ENCODE data around the gene C1QTNF3.

The C1QTNF3 gene

DNA sequence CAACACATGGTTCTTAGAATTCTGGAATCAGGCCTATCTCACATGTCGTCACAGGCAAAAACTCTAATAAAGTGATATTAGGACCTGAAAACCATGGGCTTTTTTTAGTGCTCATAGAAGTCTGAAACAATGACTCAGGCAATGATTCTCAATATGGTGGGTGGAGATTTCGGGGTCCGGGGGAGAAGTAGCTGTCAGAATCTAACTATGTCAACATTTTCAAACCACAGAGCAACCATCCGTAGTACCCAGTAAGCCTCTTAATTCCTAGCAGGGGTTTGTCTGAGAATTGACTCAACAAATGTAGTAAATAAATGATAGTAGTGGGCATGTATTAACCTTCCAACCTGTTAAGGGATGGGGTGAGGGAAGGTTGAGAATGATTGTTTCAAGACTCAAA is 37.8 kb downstream of the C1QTNF3 start:
- no peak overlapping the region for H3K4me3 ChIP-seq (ENCODE audit: low read length)
- no peaks in the 10 kb centered on the region for H3K36me3 ChIP-seq (ENCODE audit: control insufficient read depth, low read length)
- H4K20me1 ChIP-seq (ENCODE audit: control insufficient read depth, insufficient read depth, low read depth, low read length), result no peaks in the 10 kb centered on the region
- H3K79me2 ChIP-seq (ENCODE audit: control insufficient read depth, low read length), result no peaks in the 10 kb centered on the region
- H3K27me3 ChIP-seq (ENCODE audit: control insufficient read depth, low read length), result no peaks in the 10 kb centered on the region
- TF ChIP-seq, protein P1, sequence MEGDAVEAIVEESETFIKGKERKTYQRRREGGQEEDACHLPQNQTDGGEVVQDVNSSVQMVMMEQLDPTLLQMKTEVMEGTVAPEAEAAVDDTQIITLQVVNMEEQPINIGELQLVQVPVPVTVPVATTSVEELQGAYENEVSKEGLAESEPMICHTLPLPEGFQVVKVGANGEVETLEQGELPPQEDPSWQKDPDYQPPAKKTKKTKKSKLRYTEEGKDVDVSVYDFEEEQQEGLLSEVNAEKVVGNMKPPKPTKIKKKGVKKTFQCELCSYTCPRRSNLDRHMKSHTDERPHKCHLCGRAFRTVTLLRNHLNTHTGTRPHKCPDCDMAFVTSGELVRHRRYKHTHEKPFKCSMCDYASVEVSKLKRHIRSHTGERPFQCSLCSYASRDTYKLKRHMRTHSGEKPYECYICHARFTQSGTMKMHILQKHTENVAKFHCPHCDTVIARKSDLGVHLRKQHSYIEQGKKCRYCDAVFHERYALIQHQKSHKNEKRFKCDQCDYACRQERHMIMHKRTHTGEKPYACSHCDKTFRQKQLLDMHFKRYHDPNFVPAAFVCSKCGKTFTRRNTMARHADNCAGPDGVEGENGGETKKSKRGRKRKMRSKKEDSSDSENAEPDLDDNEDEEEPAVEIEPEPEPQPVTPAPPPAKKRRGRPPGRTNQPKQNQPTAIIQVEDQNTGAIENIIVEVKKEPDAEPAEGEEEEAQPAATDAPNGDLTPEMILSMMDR (IDR thresholded peaks at IDR 0.05; ENCODE audit: low read depth, low read length, poor library complexity, severe bottlenecking), result no peak
- TF ChIP-seq EZH2phosphoT487 (IDR thresholded peaks at IDR 0.05; ENCODE audit: borderline replicate concordance, low read length), result no peak
- H3K4me2 ChIP-seq (ENCODE audit: low read length), result no peak overlapping the region
- no peaks in the 10 kb centered on the region for H3K9me3 ChIP-seq (ENCODE audit: control insufficient read depth, insufficient read depth, low read length)
- no peaks in the 10 kb centered on the region for H3F3A ChIP-seq (ENCODE audit: control insufficient read depth, insufficient read depth)
- peaks cover 22% of the 10 kb centered on the region for H3K4me1 ChIP-seq (ENCODE audit: control insufficient read depth, low read length)
- no peaks in the 10 kb centered on the region for H3K9me2 ChIP-seq (replicated peaks; ENCODE audit: control insufficient read depth, low read length)
- H3K27ac ChIP-seq (ENCODE audit: low read depth, low read length), result no peak overlapping the region

DNA sequence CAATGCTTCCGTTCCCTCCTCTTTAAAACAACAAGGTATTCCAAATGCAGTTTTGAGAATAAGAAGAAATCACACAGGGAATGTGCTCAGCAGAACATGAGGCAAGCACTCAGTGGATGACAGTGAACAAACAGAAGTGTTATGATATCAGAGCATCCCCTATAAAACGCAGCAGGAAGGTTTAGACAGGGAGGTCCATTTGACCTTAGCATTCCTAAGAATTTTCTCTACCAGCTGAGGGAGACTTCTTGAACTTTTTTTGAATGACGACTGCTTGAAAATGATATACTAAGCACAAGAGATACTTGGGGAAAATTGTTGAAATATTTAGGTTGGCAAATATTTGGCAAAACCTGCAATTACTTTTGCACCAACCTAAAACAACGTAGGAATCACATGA is 39.1 kb downstream of the C1QTNF3 start:
- Histone ChIP-seq H4K20me1 (ENCODE audit: control insufficient read depth, insufficient read depth, low read depth, low read length) (no peaks in the 10 kb centered on the region), H3K9me2 (replicated peaks; ENCODE audit: control insufficient read depth, low read length) (no peaks in the 10 kb centered on the region), H3K27me3 (ENCODE audit: control insufficient read depth, low read length) (no peaks in the 10 kb centered on the region), H3K27ac (ENCODE audit: low read depth, low read length) (no peak overlapping the region), H3F3A (ENCODE audit: control insufficient read depth, insufficient read depth) (no peaks in the 10 kb centered on the region), H3K36me3 (ENCODE audit: control insufficient read depth, low read length) (no peaks in the 10 kb centered on the region), H3K9me3 (ENCODE audit: control insufficient read depth, insufficient read depth, low read length) (no peaks in the 10 kb centered on the region), H3K79me2 (ENCODE audit: control insufficient read depth, low read length) (no peaks in the 10 kb centered on the region), H3K4me1 (ENCODE audit: control insufficient read depth, low read length) (peaks cover 13% of the 10 kb centered on the region), H3K4me3 (ENCODE audit: low read length) (no peak overlapping the region), H3K4me2 (ENCODE audit: low read length) (no peak overlapping the region)
- TF ChIP-seq EZH2phosphoT487 (IDR thresholded peaks at IDR 0.05; ENCODE audit: borderline replicate concordance, low read length), result no peak
- TF ChIP-seq, protein P1 (IDR thresholded peaks at IDR 0.05; ENCODE audit: low read depth, low read length, poor library complexity, severe bottlenecking), result no peak

DNA sequence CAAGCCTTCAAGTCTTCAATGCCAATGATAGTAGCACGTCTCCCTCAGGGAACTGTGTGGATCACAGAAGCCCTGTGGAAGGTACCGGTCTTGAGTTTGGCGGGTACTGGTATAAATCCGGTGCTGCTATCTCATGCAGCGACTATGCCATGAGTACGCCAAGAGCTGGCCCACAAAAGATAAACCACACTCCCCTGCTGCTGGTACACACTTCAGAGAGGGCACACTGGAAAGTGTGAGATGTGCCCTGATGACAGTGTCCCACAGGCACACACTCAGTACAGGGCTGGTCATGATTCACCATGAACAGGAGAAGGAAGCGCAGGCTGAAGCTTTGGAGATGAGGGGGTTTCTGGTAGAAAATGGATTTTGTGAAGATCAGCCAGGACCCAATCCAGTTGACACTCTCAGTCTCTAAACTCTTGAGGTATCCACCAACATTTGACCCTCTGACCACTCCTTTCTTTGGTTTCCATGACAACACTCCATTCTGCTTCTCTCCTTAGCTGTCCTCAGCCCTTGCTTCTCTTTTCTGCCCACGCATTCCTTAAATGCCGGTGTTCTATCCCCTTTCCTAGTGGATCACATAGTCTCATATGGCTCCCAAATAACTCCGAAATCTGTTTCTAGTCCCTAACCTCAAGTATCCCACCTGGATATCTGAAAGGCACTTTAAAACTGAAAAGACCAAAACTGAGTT is 40.2 kb downstream of the C1QTNF3 start:
- Histone ChIP-seq H3F3A (ENCODE audit: control insufficient read depth, insufficient read depth) (no peaks in the 10 kb centered on the region), H3K79me2 (ENCODE audit: control insufficient read depth, low read length) (no peaks in the 10 kb centered on the region), H3K9me3 (ENCODE audit: control insufficient read depth, insufficient read depth, low read length) (no peaks in the 10 kb centered on the region), H3K27me3 (ENCODE audit: control insufficient read depth, low read length) (no peaks in the 10 kb centered on the region), H3K27ac (ENCODE audit: low read depth, low read length) (no peak overlapping the region), H3K9me2 (replicated peaks; ENCODE audit: control insufficient read depth, low read length) (no peaks in the 10 kb centered on the region), H3K36me3 (ENCODE audit: control insufficient read depth, low read length) (no peaks in the 10 kb centered on the region), H3K4me1 (ENCODE audit: control insufficient read depth, low read length) (peaks cover 8% of the 10 kb centered on the region), H3K4me3 (ENCODE audit: low read length) (no peak overlapping the region), H4K20me1 (ENCODE audit: control insufficient read depth, insufficient read depth, low read depth, low read length) (no peaks in the 10 kb centered on the region), H3K4me2 (ENCODE audit: low read length) (no peak overlapping the region)
- TF ChIP-seq, protein P1 (IDR thresholded peaks at IDR 0.05; ENCODE audit: low read depth, low read length, poor library complexity, severe bottlenecking), result no peak
- no peak for TF ChIP-seq EZH2phosphoT487 (IDR thresholded peaks at IDR 0.05; ENCODE audit: borderline replicate concordance, low read length)

All from DOHH2 (cell line).